NCI-H774 (cell line): ENCODE measurements around the gene ZFC3H1.

Source experiments
- DNase-seq: peaks from one replicate; lab custom pipeline; 2025; lab: John Stamatoyannopoulos, UW

The ZFC3H1 gene

DNA sequence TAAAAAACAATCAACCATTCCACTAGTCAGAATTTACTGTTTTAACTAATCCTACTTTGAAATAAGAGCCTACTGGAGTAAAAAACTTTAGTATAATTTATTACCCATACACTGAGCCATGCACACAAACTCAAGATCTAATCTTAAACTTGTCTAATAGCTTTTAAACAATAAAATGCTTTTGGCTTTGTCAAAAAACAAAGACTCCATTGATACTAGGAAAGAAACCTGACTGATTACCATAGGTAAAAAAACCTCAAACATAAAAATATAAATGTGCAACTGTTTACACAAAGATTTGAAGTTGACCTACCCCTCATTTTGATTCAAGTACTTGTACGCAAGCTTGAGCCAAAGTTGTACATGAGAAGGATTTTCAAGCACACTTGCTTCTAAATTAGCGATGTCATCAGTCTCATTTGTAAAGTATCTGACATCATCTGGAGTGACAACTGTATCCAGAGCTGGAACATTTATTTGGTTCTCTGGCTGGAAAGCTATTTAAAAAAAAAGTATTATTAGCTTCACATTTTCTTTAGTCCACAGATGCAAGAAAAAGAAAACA, 36.1 kb downstream of the ZFC3H1 start:
- peak; percentile 40 for DNase-seq

DNA sequence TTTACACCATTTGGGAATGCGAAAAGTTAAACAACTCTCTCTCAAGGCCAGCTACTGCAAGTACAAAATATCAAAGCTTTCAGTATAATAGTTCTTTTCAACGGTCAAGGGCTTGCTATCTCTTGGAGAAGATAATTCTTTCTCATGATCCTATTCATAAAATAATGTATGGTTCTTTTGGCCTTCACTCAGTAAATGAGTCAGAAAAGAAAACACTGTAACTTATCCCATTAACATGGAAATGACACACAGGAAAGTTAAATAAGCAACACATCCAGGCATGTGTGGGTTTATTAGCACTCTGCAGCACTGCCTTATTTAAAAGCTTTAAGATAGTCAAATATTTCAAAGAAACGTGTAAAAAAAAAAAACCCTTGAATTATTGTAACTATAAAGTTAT, 36.9 kb downstream of the ZFC3H1 start:
- DNase-seq: no peak

DNA sequence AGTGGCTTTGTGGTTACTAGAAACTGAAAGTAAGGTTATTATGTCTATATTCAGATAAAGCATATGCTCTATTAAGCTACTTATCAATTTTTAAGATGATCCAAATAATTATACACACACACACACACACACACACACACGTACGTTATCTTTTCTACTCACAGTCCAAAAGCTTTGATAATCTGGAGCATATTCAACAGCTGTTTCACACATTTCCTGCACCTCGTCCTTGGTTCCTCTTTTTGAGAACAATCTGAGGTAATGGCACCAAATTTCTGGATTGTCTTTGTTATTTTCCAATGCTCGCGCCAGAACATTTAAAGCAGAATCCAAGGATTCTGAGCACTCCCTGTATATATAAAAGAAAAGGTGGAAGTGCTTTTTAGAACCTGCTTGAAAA, 37.5 kb downstream of the ZFC3H1 start:
- DNase-seq: no peak

DNA sequence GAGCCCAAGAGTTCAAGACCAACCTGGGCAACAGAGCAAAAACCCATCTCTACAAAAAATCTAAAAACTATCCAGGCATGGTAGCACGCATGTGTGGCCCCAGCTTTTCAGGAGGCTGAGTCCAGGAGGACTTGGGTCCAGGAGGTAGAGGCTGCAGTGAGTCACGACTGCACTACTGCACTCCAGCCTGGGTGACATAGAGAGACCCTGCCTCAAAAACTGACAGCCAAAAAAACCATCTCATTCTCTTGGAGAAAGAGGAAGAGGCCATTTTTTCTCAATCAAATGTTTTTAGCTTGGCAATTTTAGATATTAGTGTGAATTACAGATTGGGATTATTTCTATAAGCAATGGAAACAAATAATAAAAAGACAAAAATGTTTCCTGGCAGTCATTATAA, 38.2 kb downstream of the ZFC3H1 start:
- no peak for DNase-seq

DNA sequence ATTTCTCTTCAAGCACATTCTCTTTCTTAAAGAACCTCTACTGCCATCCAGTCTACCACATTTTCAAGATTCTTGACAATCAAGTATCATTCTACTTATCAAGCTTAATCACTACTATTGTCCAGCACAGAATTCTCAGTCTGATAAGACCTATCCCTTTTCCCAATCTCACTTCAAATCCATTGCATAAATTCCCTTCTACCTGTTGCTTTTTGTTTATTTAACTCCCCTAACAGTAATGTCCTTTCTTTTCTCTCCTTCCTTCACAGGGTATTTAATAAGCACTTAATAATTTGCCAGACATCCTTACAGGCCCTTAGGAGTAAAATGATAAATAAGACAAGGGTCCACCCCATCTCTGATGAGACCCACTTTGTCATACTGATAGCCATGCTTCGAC, 41.7 kb downstream of the ZFC3H1 start:
- DNase-seq: no peak

DNA sequence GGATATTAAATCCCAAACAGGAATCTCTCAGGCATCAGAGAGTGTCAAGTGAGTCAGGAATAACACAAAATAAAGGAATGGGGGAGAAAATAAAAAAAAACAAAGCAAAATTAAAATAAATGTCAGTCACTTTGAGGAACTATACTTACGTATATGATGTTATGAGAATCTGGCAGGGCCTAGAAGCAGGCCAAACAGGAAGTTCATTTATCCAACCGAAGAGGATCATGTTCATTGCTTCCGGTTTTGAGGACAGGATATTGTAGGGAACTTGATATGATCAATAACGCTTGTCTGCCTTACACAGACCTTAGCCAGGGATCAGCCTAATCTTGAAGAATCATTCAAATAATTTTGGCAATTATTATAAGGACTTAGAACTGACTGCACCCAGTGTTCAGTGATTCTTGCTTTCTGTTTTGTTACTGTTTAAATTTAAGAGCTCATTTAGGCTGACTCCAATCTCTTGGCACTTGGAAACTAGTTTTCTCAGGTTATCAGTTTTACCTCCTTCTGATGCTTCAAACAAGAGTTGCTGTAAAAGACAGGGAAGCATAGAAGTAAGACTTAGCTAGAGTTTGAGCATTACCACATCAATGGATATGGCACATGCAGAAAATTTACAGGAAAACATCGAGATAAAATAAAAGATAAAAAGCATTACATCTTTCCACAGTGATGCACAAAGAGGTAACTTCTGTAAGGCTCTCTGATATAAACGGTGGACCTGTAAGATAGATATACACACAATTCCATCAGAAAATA, 53.4 kb downstream of the ZFC3H1 start:
- no peak for DNase-seq

DNA sequence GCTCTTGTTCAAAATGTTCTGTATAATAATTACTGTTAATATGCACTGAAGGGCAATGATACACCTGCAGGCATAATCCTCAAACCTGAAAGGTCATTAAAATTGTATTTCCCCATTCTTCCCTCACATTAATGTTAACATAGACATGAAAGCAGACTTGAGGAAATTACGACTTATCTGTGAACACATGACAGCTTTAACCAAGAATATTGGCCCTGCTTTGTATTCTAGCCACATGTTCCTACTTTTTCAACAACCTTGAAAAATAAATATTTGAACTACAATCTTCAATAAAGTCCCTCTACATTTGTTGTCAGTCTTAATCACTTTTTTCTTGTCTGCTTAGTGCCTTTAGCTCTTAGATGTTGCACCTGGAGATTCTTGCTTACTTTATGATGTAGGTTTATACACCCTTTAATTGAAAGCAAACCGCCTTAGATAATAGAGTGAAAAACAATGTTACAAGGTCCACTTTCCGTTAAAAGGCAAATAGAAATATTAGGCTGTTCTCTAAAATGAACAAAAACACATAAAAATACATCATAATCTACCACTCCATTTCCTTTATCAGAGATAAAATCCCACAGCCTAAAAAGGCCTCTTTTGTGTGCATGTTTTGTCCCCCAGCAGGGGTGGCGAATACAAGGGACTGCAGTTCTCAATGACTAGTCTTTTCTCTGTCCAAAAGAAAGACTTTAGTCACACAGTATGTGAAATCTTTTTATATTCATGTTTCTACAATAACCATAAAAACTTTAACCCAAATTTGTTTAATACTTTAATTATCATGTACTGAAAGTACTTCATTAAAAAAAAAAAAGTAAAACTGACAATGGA, 55.9 kb downstream of the ZFC3H1 start:
- DNase-seq: peak; percentile 60

DNA sequence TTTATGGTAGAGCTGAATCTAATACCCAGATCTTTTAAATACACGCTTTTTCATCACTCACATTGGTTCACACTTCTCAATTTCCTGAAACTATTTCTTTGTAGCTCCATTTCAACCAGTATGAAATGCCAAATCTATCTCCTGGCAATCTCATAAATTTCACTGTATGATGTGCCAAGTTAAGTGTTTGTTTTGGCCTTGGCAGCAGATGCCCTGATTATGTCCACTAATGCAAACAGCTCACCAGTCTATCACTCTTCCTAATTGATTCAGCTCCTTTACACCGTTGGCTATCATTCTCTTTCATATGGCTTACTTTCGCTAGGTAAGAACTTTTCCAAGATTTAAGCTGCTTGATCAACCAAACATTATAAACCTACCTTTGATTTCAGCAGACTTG, 58.6 kb downstream of the ZFC3H1 start:
- DNase-seq: peak; percentile 57

DNA sequence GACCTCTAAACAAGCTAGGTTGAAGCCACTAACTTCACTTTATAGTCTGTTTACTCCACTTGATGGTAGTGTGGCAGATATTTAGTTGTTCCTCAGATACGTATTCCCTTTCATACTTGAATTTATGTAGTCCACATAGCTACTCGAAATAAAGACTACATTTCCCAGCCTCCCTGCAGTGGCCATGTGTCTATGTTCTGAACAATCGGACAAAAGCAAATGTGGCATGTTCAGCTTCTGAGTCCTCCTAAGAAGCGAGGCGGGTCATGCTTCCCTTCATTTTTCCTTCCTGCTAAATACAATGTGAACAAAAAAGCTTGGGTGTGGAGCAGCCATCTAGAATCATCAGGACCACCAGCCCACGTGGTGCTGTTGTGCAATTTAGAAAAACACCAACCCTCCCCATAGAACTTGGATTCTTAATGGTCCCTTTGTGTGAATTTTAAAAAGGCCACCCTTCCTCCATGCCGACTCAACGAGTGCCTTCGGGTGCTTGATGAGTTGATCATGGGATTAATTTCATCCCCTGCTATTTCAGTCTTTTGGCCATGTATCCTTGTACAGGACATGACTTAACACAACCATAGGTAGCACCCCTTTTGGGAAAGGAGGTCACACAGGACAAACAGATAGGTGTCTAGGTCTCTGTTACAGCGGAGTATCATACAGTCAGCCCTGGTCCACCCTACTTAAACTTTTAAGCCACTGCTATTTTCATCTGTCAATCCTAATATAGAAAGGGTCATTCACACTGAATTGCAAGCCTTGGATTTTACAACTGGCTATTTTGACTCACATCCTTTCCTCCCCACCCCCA, 60.7 kb downstream of the ZFC3H1 start:
- no peak for DNase-seq

DNA sequence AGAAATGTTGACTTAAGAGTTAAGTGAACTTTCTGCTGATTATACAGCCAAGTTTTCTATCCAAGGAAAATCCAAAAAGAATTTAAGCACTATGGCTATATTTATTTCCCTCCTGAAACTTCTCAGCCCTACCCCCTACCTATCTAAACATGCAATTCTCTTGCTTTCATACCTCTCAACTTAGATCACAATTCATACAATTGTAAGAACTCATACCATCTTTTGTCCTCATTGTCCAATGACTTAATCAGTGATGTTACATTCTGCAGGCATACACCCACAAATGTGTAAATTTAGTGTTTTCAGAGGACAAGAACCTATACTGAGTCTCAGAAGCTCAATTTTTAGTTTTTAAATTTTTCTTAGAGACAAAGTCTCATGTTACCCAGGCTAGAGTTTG, 62.1 kb downstream of the ZFC3H1 start:
- no peak for DNase-seq

DNA sequence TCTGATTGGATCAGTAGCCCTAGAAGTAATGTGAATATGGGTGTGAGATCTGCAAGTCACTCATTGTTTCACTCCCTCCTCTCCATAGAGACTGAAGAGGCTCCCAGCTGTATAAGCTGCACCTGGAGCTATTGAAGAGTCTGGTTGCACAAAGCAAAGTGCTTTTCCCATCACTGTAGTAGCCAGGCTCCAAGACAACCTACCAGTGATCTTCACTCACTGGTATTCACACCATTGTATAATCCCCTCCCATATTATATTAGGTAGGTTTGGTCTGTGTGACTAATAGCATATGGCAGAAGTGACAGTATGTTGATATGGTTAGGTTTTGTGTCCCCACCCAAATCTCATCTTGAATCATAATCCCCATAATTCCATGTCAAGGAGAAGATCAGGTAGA, 64.4 kb downstream of the ZFC3H1 start:
- no peak for DNase-seq

DNA sequence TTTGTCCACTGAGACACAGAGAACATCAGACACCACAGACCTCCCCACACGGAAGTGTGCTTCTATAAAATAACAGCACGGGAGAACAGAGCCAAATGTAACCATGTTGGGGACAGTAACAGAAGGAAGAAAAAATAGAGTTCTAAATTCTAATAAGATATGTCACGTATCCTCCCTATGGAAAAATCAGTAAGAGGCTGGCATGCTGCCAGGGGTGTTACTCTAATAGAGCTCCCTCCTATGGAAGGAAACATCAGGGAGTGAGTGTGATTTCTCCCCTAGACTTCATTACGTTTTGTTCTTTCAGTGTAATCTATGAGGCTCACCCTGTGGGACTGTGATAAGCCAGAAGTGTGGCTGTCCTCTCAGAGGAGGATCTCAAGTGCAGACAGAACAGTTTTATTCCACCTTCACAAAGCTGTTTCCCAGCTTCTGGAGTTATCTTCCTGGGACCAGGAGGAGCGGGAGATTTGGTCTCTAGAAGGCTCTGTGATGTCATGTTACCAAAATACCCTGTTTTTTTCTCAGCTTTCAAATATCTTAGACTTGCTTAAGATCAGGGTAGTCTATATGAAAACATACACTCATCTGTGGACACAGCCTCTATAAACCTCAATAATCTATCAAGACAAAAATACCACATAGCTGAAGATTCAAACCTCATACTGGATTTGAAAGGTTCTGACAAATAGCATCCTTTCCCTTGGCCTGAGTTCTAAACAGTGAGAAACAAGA, 69.3 kb downstream of the ZFC3H1 start:
- DNase-seq: no peak

DNA sequence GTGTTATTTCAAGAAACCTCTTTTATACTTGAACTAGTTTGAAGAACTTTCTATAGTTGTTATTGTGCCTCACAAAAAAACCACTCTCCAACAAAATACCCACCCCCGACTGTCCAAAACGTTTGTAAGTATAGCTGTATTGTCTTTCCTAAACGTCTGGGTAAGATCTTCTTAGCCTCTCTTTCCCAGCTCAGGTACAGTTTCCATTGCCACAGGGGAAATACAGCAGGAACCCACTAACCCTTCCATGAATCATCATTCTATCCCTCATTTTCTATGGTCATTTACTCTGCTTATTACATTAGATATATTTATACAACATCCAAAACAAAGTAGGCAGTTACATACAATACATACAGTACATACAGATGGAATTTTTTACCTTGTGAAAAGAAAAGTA, 70.8 kb downstream of the ZFC3H1 start:
- no peak for DNase-seq

DNA sequence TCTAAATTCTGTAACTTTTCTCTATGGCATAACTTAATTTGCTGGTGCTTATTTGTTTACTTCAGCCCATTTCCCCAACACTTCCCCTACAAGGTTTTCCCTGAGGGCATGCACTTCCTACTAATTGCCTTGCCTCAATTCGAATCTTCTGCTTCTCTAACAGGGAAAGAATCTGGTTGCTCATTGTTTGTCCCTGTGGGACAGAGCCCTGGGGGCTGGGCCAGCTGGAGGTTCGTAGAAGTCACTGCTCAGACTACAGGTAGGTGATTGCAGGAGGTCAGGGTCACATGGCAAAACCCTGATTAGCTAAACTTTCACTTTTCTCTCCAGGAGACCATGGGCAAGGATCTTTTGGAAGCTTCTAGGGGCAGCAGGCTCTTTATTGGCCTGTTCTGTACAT, 72.0 kb downstream of the ZFC3H1 start:
- DNase-seq: no peak

DNA sequence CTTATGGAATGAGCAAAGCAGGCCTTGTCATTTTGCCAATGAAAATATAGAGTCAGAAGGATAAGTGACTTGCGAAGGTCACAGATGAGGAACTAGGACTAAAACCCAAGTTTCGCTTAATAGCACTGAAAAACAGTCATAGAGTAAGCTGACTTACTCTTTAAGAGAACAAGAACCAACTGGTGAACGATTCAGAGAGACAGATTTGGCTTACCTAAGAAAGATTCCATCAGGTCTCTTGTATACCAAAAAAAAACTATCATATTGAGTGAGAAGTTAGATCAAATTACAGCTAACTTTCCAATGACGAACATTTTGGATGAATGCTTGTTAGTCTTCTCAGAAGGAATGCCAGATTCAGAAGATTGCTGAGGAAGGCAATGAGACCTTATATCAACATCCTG, 74.2 kb downstream of the ZFC3H1 start:
- DNase-seq: no peak

DNA sequence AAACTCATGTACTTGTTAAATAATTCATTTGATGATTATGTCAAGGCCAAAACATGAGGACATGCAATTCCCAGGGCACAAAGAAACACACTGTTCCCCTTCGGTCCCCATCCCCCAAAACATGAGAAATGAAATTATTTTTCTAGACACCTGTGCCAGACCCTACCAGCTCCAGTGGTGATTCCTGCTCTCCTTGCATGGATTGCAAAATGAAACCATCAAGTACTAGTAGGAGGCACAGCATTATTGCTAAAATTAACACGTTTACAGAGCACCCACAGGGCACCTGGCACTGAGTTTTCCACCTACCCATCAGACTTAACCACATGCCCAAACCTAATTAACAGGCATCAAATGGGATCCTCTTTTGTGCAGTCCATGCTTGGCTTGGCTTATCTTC, 76.6 kb downstream of the ZFC3H1 start:
- DNase-seq: no peak

DNA sequence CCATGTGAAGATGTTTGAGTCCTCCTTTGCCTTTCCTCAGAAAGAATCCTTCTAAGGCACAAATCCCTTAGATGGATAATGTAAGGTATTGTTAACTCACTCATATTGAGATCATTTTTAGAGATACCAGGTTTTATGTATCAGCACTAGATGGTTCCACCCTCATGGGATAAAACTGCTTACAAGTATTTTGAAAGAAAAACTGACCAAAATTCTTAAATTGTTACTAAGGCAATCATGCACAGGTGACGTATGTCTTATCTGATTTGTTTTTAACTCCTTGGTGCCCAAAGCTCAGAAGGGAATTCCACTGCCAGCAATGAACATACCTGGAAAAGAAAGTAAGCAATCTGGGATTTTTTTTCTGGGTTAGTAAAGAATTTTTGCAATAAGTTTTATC, 78.4 kb downstream of the ZFC3H1 start:
- no peak for DNase-seq

DNA sequence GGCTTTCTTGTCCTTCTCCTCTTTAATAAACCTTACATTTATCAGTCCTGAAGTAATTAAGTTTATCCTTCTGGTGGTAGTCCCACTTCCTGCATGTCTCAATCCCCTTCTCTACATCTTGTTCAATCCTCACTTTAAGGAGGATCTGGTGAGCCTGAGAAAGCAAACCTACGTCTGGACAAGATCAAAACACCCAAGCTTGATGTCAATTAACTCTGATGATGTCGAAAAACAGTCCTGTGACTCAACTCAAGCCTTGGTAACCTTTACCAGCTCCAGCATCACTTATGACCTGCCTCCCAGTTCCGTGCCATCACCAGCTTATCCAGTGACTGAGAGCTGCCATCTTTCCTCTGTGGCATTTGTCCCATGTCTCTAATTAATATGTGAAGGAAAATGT, 79.3 kb downstream of the ZFC3H1 start:
- no peak for DNase-seq

DNA sequence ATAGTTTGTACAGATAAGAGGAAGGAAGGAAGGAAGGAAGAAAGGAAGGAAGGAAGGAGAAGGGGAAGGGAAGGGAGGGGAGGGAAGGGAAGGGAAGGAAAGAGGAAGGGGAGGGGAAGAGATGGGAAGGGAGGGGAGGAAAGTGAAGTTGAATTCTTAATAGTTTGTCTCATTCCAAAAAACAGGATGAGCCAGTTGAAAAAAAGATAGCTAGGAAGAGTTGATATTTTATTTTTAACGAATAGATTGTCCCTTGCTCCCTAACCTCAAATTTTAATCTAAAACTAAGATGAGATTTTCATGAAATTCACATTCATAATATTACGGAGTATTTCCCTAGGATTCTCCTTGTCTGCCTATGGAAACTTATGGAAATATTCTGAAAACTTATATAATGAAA, 80.7 kb downstream of the ZFC3H1 start:
- DNase-seq: no peak

DNA sequence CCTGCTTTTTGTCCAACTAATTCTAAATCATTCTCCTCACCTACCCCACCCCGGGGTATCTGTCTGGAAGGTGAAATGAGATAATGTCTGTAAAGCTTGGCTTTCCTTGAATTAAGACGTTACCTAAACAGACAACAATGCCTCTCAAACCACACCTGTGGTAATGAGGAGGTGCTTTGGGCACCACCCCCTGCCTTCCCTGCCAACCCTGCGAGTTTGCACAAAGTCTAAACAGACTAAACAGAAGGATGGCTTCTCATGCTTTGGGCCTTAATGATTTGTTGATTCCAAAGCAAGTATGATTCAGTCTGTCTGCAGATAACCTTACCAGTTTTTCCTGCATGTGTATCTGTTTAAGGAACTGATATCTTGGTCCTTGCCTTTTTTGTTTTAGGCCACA, 82.4 kb downstream of the ZFC3H1 start:
- DNase-seq: no peak

DNA sequence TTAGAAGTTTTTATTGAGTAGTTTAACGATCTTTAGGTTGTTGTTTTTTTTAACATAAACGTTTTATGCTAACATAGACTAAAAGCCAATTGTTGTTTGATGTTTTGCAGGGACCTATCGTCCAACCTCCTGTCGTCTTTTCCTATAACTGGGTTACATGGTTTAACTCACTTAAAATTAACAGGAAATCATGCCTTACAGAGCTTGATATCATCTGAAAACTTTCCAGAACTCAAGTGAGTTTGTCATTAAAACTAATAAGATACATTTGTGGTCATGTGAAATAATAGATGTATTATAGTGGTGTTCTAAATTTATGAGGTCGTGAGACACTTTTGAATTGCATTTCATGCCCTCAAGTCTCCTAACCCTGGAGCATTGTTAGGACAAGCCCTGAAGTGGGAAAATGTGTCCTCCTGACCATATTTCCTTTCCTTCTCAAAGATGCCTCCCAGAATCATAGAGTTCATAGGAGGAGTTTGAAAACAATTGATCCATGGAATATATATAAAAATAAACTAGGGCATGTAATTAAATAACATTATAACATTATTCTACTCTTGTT, 84.9 kb downstream of the ZFC3H1 start:
- no peak for DNase-seq
